HuH-7.5 (cell line): ENCODE data around the gene RABEPK.
"Not testable (repeated sequence)": the region's sequence is repeated elsewhere in the genome, so short reads cannot be mapped to it uniquely, and the experiment has no call there.

Experiments used
- DNase-seq: peaks from one replicate; pipeline ENCODE4 v3.0.0; 2011; ENCODE audit warnings: low spot score

Gene RABEPK, protein sequence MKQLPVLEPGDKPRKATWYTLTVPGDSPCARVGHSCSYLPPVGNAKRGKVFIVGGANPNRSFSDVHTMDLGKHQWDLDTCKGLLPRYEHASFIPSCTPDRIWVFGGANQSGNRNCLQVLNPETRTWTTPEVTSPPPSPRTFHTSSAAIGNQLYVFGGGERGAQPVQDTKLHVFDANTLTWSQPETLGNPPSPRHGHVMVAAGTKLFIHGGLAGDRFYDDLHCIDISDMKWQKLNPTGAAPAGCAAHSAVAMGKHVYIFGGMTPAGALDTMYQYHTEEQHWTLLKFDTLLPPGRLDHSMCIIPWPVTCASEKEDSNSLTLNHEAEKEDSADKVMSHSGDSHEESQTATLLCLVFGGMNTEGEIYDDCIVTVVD

DNA sequence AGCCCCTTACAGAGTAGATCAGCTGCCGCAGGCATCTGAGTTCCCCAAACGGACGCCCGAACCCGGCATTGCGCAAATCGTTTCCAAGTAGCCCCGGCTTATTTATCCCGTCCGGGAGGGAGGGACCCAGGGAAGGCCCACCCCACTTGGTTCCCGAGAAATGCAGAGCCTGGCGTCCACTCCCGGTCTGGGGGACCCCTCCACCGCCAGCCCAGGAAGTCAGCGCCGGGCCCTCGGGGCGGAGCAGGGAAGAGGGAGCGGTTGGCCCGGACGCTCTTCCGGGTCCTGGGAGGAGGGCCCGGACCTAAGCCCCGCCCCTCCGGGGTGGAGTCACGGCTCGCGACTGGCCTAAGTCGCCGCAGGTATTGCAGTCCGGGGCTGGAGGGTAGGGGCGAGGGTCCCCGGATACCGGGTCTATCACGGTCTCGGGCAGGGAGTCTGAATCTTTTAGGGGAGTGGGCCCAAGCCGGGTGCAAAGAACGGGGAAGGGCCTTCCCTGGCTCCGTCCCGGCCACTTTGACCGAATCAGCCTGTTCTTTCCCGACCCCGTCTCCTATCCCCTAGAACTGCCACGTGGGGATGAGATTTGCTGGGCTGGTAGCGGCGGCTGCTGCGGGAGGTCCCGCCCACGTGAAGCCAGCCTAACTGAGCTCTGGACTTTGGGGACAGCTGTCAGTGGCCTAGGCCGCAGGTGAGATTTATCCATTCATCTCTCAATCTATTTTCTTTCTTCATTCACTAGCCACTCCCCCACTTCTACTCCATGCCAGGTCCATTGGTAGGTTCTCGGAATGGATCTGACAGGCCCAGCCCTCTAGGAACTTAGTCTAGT lies at the start of gene RABEPK:
Gene RABEPK, plus strand, starts transcription at position 327 of the 832 bp plus-strand sequence. CDS start 2,472 bp downstream, outside the sequence.
- DNase-seq: peak; percentile 86

GRCh38 chr9:125151730-125152129 lies 48.6 kb upstream of the RABEPK start:
- no peak for DNase-seq

GRCh38 chr9:125153712-125154367 lies 46.5 kb upstream of the RABEPK start:
- no peak for DNase-seq

- no peak for DNase-seq
These were observed 43.8 kb upstream of the RABEPK start for GRCh38 chr9:125156551-125156950.

- DNase-seq: no peak
These were observed 39.6 kb upstream of the RABEPK start for GRCh38 chr9:125160750-125161149.

GRCh38 chr9:125161284-125161918 lies 38.9 kb upstream of the RABEPK start:
- DNase-seq: no peak

DNA sequence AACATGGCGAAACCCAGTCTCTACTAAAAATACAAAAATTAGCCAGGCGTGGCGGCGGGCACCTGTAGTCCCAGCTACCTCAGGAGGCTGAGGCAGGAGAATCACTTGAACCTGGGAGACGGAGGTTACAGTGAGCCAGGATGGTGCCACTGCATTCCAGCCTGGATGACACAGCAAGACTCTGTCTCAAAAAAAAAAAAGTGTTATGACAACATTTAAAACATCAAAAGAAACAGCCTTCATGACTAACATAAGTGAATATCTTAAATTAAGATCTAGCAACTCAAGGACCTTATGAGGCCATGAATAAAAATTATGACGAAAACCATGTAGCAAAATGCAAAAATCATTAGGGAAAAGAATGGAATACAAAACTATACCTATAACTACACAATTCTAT lies 37.5 kb upstream of the RABEPK start:
- not testable (repeated sequence) for DNase-seq

DNA sequence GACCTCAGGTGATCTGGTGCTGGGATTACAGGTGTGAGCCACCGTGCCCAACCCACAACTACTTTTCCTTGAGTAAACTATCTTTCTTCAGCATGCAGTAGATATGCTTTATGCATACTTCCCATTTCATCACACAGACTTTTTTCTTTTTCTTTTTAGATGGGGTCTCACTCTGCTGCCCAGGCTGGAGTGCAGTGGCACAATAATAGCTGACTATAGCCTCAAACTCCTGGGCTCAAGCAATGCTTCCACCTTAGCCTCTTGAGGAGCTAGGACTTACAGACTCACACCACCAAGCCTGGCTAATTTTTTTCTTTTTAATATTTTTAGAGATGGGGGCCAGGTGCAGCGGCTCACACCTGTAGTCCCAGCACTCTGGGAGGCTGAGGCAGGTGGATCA lies 33.6 kb upstream of the RABEPK start:
- DNase-seq: no peak

GRCh38 chr9:125169895-125170294 lies 30.4 kb upstream of the RABEPK start:
- DNase-seq: no peak

DNA sequence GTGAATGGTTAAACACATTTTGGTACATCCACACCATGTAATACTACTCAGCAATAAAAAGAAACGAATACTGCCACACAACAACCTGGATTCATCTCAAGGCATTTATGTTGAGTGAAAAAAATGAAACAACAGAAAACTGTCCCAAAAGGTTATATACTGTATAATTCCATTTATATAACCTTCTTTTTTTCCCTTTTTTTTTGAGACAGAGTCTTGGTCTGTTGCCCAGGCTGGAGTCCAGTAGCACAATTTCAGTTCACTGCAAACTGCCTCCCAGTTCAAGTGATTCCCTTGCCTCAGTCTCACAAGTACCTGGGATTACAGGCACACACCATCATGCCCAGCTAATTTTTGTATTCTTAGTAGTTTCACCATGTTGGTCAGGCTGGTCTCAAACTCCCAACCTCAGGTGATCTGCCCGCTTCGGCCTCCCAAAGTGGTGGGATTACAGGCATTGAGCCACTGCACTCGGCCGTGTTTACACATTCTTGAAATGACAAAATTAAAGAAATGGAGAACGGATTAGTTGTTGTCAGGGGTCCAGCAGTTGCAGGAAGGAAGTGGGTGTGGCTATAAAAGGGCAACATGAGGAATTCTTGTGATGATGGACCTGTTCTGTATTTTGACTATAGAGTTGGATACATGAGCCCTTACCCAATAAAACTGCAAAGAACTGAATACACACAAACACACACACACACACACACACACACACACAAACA lies 28.1 kb upstream of the RABEPK start:
- no peak for DNase-seq

DNA sequence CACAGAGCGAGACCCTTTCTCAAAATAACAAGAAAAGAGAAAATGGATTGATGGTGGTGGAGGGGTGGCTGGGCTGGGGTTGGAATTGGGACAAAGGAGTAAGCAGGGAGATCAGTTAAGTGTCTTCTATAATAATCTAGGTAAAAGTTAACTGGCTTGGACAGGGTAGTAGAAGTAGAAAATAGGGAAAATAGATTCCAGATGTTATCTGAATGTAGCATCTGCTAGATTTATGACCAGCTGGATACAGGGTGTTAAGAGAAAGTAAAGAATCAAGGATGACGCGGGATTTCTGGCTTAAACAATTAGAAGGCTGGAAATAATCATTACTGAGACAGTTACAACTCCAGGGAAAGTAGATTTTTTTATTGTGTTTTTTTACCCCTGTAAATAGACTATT lies 23.7 kb upstream of the RABEPK start:
- DNase-seq: no peak

GRCh38 chr9:125177888-125178287 lies 22.5 kb upstream of the RABEPK start:
- DNase-seq: no peak

DNA sequence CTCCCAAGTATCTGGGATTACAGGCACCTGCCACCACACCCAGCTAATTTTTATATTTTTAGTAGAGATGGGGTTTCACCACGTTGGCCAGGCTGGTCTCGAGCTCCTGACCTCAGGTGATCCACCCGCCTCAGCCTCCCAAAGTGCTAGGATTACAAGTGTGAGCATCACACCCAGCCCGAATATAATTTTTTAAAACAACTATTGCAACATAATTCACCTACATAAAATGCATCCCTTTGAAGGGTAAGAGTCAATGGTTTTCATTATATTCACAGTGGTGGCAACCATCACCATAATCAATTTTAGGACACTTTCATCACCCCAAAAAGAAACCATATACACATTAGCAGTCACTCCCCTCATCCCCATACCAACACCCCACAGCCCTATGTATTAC lies 20.6 kb upstream of the RABEPK start:
- DNase-seq: not testable (repeated sequence)

DNA sequence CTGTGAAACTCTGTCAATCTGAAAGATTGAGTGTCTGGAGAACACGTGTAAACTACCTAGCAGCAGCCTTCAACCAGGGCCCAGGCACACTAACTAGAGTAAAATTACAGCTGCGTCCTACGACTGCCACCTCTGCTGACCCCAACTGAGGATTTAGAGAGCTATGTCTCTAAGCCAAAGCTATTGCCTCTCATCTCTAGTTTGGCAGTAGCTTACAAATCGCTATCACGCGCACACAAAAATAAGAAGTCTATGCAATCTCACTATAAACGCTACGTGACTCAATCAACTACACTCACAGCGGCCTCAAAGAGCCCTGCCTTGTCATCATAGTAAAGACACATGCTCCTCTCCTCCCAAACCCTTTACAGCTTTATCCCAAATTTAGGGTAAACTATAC lies 19.5 kb upstream of the RABEPK start:
- no peak for DNase-seq

DNA sequence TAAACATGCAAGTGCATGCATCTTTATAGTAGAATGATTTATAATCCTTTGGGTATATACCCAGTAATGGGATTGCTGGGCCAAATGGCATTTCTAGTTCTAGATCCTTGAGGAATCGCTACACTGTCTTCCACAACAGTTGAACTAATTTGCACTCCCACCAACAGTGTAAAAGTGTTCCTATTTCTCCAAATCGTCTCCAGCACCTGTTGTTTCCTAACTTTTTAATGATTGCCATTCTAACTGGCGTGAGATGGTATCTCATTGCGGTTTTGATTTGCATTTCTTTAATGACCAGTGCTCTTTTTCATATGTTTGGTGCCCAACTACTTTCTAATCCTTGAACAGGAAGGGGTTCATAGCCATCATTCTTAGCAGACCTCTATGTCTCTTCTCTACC lies 18.6 kb upstream of the RABEPK start:
- DNase-seq: not testable (repeated sequence)

DNA sequence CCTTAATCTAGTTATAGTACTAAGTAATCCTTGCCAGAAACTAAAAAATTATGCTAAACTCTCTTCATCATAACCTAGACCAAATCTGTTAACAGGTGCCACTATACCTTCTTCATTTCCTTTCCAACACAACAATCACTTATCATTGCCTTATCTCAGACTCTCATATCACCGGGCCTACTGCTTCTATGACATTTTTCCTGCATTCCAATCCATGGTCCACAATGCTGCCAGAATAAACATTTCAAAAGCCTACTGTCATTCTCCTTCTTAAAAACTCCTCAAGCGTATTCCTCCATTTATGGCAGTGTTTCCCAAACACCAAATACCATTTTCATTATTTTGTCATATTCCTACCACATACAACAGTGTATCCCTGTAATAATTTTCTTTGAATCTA lies 17.3 kb upstream of the RABEPK start:
- no peak for DNase-seq

DNA sequence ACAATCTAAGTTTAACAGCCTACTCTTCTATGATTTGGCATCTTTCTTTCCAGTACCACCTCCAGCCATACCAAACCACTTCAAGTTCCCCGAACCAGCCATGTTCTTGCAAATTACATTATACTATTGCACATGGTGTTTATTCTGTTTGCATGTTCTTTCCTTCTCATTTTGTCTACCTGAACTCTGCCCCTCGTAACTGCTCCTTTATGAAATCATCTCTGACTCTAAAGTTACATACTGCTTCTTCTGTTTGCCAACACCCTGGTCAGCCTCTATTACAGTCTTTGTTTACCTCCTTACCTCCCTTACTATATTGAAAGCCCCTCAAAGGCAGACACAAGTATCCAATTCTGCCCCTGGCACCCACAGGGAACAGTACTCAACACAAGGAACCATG lies 16.8 kb upstream of the RABEPK start:
- DNase-seq: no peak

DNA sequence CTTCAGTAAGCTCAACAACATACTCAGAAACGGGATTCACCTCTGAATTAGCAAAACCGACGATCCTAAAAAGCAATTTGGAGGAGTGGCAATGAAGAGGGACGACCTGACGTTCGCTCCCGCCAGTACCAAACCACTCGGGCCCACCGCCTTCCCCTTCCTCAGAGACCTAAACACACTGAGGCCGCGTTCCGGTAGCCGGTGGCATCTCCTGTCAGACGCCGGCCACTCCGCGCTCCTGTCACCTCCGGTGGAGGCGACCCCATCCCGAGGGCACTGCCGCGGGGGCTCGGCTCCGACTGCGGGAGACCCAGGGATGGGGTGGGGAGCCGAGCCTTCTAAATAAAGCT lies 11.4 kb upstream of the RABEPK start:
- DNase-seq: no peak

DNA sequence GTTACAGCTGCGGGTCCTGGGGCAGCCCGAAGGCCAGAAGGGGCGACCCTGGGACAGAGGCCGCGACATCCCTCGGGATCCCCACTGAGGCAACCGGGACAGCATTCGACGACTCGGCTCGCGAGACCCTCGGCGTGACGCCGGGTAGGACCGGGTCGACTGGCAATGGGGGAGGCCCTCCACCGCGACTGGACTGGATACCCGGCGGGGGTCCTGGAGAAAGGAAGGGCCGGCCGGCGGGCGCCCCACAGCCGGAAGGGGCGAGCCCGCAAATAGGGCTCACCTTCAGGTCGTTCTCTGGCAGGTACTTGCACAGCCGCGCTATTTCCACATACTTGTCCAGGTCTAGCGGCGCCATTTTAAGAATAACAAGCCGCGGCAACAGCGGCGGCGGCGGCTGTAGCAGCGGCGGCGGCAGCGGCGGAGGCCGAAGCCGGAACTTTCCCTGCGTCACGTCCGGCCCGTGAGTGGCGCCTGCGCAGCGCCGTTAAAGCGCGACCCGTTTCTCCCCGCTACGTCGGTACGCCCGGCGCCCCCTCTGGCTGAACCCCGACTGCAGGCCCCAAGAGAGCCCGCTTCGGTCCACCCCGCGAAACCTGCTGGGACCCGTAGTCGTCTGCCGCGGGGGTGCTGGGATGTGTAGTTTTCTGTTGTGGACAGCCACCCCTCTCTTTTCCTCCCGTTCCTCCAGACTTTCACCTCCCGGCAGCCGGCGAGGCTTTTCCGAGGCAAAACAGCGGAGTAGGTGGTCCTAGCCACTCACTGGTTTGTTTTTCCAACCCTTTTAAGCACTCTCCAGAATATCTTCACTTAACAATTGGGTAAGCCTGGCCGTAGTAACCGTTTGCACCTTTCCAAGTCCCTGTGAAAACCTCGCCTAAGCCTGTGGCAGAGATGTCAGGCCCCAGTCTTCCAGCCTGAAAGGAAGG lies 10.7 kb upstream of the RABEPK start, which contains the start of gene PPP6C:
Gene PPP6C, minus strand, starts transcription at position 443 of the 929 bp plus-strand sequence. Its CDS starts 85 bp downstream, at position 358.
- peak; percentile 94 for DNase-seq

DNA sequence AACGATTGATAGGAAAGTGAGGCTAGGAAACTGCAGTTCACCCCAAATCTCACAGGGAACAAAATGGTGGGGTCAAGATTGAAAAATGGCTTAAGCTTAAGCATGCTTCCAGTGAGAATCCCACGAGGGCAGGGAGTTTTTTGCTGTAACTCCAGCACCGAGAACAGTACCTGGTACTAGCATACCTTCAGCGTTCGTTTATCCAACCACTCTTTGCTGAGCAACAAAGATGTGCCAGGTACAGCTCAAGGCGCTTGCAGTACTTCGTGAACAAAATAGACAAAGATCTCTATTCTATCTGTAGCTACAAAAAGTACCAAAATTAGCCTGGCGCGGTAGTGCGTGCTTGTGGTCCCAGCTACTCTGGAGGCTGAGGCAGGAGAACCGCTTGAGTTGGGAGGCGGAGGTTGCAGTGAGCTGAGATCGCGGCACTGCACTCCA lies 10.0 kb upstream of the RABEPK start:
- no peak for DNase-seq
